Middle frontal gyrus (tissue), 1 donor: ENCODE results near the gene MAML3.
"Not testable (repeated sequence)": the region's sequence is repeated elsewhere in the genome, so short reads cannot be mapped to it uniquely, and the experiment has no call there.

Source experiments
- DNase-seq: peaks from one replicate; pipeline ENCODE4 v3.0.0-alpha.2; 2015; ENCODE audit warnings: low spot score; ENCODE audit errors: extremely low spot score

Gene MAML3

GRCh38 chr4:139966383-139966782 is 187.6 kb downstream of the MAML3 start:
- no peak for DNase-seq

- DNase-seq, result no peak
Observed at GRCh38 chr4:139965789-139966188, 188.2 kb downstream of the MAML3 start.

- no peak for DNase-seq
Observed at GRCh38 chr4:139963708-139964107, 190.3 kb downstream of the MAML3 start.

DNA sequence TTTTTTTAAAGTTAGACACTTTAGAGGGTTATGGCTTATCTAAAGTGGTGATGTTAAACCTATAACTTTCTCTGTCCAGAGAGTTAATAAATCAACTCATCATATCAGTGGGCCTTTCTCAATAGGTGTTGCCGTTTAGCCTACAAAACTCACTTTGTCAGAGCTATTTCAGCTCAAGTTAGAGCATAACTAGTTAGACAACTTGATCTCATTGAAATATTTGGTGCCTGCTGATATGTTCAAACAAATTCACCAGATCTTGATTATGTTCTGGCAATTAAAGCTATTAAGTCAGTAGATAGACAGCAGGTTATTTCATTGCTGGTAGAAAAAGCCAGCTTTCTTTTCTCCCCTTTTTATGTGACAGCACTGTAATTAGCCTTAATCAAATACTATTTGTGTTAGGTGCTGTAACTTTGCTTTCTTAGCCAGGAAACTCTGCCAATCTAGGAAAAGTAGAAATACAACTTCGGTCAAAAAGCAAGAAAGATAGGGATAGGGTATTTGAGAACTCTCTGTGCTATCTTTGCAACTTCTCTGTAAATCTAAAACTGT is 191.8 kb downstream of the MAML3 start:
- DNase-seq, result no peak

DNA sequence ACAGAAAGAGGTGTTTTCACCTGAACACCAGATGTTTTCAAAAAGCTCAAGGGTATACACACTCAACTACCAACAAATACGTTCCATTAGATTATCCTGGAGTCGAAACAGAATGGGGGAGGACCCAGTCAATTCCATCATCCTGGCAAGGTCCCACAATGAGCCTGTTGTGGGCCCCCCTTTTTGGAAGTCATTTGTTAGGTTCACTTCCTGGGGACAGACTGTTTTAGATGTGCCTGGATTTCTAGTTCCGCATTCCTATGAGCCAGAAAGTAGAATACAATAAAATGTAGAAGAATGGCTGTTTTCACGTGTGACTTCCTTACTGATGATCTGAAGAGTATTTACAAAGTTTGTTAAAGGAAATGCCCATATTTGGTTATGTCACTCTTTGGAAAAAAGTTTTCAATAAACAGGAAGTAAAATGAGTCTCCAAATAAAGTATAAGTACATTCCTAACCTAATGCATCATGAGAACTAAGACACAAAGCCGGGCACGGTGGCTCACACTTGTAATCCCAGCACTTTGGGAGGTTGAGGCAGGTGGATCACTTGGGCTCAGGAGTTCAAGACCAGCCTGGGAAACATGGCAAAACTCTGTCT is 192.5 kb downstream of the MAML3 start:
- no peak for DNase-seq

DNA sequence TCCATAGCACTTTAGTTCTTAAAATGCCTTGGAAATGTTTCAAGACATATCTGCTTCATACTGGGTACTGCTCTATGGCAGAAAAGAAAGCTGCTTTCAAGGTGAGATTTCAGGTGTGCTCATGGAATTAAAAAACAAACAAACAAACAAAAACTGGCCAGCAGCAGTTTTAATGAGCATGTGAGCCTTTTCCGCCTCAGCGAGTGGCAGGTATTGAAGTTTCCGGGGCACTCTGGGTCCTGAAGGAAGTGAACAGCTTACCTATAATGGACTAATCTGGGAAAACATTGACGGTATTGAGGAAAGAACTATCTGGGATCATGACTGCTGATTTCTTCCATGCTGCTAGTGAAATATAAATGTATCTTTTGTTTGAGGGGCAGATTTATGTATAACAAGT is 194.6 kb downstream of the MAML3 start:
- DNase-seq, result no peak

DNA sequence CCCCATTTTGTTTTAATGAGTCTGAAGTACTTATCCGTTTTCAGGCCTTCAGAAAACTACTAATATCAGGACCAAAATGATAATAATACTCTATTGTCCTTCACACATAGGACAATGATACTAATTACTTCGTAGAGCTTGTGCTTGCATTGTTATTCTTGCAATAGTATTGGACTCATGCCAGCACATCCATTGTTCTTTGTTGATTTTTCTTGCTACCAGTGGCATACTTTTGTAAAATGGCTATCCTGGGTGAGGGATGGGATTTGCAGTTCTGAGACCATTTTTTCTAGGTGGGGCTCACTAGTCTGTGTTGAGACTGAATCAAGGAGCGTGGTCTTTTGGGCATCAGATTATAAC is 195.3 kb downstream of the MAML3 start:
- DNase-seq, result no peak

GRCh38 chr4:139957986-139958738 is 195.8 kb downstream of the MAML3 start:
- no peak for DNase-seq

- no peak for DNase-seq
Observed at GRCh38 chr4:139957065-139957464, 196.9 kb downstream of the MAML3 start.

DNA sequence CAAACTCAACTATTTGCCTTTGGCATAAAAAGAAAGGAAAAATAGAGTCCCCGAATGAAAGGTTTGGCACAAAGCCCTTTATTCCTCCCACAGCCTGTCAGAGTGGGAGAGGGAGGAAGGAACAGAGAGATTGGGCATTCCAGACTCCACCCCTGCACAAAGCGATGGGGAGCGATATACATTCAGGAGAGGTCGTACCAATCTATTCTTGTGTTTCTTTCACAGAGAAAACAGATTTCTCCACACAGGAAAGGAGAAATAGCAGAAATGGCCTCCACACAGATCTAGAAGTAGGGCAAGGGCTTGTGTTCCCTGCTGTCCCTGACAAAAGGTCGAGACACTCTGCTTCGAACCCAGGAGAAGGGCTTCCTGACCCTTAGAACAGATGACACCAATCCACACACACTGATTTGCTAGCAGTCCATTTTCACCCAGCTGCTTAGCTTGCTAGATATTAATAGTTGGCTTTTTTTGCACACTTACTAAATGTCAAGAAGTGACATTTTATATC is 197.4 kb downstream of the MAML3 start:
- peak; percentile 14 for DNase-seq

DNA sequence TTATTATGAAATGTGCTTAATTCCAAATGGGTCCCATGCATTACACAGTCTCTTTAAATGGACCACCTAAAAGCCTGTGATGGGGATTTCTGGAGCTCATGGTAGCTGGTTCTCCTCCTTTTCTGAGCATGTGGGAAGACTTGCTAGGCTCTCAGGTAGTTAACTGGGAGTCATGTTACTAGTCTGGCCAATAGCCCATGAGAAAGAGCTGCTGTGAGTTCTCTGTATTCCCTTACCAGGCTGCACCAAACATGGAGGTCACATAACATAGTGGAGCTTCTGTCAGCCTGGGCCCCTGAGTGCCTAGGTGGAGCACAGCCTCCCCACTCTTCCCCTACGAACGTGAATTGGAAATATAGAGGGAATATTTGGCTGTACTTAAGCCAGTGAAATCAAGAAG is 198.4 kb downstream of the MAML3 start:
- no peak for DNase-seq

DNA sequence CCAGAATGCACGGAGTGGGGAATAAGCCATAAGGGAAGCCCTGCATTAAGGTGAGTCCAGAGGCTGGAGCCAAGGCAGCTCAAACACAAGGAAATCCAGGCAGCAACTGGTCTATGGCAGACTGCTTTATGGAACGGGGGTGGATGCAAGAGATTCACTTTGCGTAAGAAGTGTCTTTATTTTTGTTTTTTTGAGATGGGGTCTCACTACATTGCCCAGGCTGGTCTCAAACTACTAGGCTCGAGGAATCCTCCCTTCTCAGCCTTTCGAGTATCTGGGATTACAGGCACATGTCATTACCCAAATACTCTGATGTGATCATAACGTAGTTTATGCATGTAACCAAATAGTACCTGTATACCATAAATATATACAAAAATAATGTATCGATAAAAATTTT is 199.5 kb downstream of the MAML3 start:
- DNase-seq, result no peak

GRCh38 chr4:139951021-139951420 is 203.0 kb downstream of the MAML3 start:
- DNase-seq, result no peak

DNA sequence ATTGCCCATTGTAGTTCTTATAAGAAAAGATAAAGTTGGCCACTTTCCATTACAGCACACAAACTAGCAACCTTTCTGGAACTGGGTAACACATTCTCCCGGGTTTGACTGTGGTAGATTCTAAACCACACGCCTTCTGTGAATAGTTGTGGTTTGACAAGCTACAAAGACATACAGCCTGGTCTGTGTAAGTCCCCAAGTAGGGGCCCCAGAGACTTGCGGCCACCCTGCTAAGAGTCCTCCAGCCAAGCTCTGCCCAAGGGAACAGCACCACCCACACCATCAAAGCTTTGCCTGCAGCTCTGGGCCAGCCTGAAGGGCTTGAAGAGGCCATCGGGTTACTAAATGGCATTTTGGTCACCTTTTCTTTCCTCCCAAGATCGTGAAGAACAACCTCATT is 203.4 kb downstream of the MAML3 start:
- no peak for DNase-seq

DNA sequence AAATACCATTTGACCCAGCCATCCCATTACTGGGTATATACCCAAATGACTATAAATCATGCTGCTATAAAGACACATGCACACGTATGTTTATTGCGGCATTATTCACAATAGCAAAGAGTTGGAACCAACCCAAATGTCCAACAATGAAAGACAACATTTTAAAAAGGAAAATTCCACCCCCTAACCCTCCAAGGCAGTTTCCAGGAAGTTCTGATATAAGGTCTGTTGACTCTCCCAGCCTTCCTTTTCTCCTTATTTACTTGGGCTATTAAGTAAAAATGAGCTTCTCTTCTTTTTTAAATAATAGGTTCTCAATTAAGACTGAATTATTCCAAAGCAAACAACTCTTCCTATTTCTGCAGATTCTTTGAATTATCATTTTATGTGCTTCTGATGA is 209.1 kb downstream of the MAML3 start:
- not testable (repeated sequence) for DNase-seq

GRCh38 chr4:139943277-139943676 is 210.7 kb downstream of the MAML3 start:
- no peak for DNase-seq

- DNase-seq, result no peak
Observed at GRCh38 chr4:139942241-139942640, 211.7 kb downstream of the MAML3 start.

DNA sequence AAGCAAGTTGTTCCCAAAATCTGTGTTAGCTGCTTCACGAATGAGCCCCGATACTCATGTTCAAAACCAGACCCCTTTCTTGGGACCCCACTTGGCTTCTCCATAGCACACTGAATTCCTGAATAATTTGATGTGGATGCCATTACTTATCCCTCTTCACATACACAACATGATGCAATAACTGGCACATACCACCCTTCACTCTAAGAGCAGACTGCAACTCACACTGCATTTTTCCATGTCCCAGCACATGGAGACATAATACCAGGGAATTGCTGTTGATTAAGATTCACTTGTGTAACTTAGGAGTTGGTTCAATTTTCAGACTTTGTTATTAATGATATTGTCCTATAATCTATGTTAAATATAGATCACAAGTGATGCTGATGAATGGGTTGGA is 213.4 kb downstream of the MAML3 start:
- DNase-seq, result no peak

DNA sequence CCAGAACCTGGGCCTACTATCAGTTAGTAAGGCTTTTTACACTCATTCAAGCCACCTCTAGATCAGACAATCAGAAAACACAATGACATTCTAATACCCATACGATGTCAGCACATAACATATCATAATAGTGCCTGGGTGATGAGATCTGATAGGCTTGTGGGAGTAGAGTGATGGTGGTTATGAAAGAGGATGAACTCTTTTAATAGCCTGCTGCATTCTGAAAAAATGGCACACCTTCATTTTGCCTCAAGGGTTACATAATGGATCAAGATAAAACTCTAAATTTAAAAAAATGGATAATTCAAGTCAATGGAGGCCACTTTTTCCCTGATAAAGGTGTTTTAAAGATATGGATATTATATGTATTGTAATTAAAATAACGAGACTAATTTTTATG is 215.6 kb downstream of the MAML3 start:
- no peak for DNase-seq

GRCh38 chr4:139935911-139936310 is 218.1 kb downstream of the MAML3 start:
- DNase-seq, result no peak

- DNase-seq, result no peak
Observed at GRCh38 chr4:139934708-139935195, 219.2 kb downstream of the MAML3 start.

DNA sequence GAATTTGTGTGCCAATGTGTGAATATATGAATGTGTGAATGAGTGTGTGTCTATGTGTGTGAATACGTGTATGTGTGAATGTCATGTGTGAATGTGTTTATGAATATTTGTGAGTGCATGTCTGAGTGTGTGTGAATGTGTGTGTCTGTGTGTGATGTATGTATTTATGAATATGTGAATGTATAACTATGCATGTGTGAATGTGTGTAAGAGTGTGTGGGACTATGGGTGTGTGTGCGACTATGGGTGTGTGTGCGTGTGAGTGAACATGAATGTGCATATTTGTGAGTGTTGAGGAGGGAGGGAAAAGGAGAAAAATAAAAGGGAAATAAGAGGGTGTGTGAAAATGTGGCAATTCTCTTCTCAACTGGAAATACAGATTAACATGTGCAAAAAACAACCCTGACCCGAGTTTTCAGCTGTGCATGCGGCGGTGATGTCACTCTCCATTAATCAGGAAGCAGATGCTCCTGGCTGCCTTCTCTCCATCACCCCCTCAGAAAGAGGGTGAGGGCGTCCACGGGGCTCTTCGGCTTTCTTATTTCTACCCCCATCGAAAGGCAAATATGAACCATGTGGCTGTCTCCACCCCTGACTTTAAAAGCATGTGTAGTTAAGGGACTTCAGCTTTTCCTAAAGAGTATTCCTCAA is 219.8 kb downstream of the MAML3 start:
- no peak for DNase-seq
